HEK293 (cell line): Measurements from ENCODE around the gene FIGNL1.

Source experiments
- CTCF ChIA-PET: fragments of 350-600 bp; formaldehyde crosslinking; extraction: SDS; loops from one replicate; lab custom pipeline; 2021; ENCODE audit warnings: antibody characterized with exemption; lab: Yijun Ruan, JAX
- POLR2A ChIA-PET: fragments of 300-600 bp; formaldehyde crosslinking; extraction: SDS; loops from one replicate; lab custom pipeline; 2020; ENCODE audit warnings: antibody characterized with exemption, inconsistent platforms; lab: Yijun Ruan, JAX
- H3K27ac ChIP-seq: fragments of 200-500 bp; sonication (Bioruptor generic); 2 replicates; pipeline ENCODE4 v1.5.1; 2014; ENCODE audit warnings: low read depth, low read length, control low read depth, inconsistent platforms; ENCODE audit errors: extremely low read depth
- H3K36me3 ChIP-seq, 2 experiments: fragments of 200-500 bp in 1 of 2; sonication (Bioruptor generic) in 1 of 2; 1 replicate in 1 of 2; 2 replicates in 1 of 2; pipeline ENCODE4 v1.5.1; 2014 to 2017; ENCODE audit warnings: inconsistent platforms in 2 of 2, low read length in 2 of 2; ENCODE audit not compliant: control insufficient read depth in 2 of 2, insufficient read depth in 1 of 2
- H3K4me1 ChIP-seq: fragments of 200-500 bp; sonication (Bioruptor generic); 2 replicates; pipeline ENCODE4 v1.5.1; 2014; ENCODE audit warnings: mild to moderate bottlenecking, low read length, inconsistent platforms; ENCODE audit not compliant: control insufficient read depth, insufficient read depth
- H3K4me3 ChIP-seq: 2 replicates; pipeline ENCODE4 v1.5.1; 2011; ENCODE audit warnings: low read depth, mild to moderate bottlenecking, control low read depth, low read length, moderate library complexity
- H3K9me3 ChIP-seq: fragments of 200-500 bp; sonication (Bioruptor generic); 2 replicates; pipeline ENCODE4 v1.5.1; 2014; ENCODE audit warnings: low read depth, low read length, inconsistent platforms; ENCODE audit not compliant: control insufficient read depth, insufficient read depth
- KLF7 ChIP-seq: fragments of 450-650 bp; formaldehyde crosslinking; IDR thresholded peaks from 2 replicates; pipeline ENCODE4 v1.5.1; 2016; ENCODE audit warnings: missing biosample characterization, missing genetic modification characterization, borderline replicate concordance
- MYNN ChIP-seq: fragments of 450-650 bp; formaldehyde crosslinking; IDR thresholded peaks from 2 replicates; pipeline ENCODE4 v1.5.1; 2016; ENCODE audit warnings: missing biosample characterization, missing genetic modification characterization, borderline replicate concordance
- SP7 ChIP-seq: fragments of 450-650 bp; formaldehyde crosslinking; IDR thresholded peaks from 2 replicates; pipeline ENCODE4 v1.5.1; 2016; ENCODE audit warnings: missing biosample characterization, missing genetic modification characterization
- ZBTB7A ChIP-seq: fragments of 450-650 bp; formaldehyde crosslinking; IDR thresholded peaks from 2 replicates; pipeline ENCODE4 v1.5.1; 2016; ENCODE audit warnings: low read depth, missing biosample characterization, missing genetic modification characterization
- ZBTB8A ChIP-seq: fragments of 450-650 bp; formaldehyde crosslinking; IDR thresholded peaks from 2 replicates; pipeline ENCODE4 v1.5.1; 2016; ENCODE audit warnings: missing biosample characterization, missing genetic modification characterization
- ZNF10 ChIP-seq: fragments of 450-650 bp; formaldehyde crosslinking; IDR thresholded peaks from 2 replicates; pipeline ENCODE4 v1.5.1; 2017; ENCODE audit warnings: missing biosample characterization, missing genetic modification characterization
- ZNF132 ChIP-seq: fragments of 450-650 bp; formaldehyde crosslinking; IDR thresholded peaks from 2 replicates; pipeline ENCODE4 v1.5.1; 2017; ENCODE audit warnings: missing biosample characterization, missing genetic modification characterization, borderline replicate concordance
- ZNF366 ChIP-seq: fragments of 450-650 bp; formaldehyde crosslinking; conservative IDR thresholded peaks from 2 replicates; pipeline ENCODE4 v1.5.1; 2016; ENCODE audit warnings: missing biosample characterization, missing genetic modification characterization
- ZNF473 ChIP-seq: fragments of 450-650 bp; formaldehyde crosslinking; IDR thresholded peaks from 2 replicates; pipeline ENCODE4 v1.5.1; 2017; ENCODE audit warnings: missing biosample characterization, missing genetic modification characterization
- ZNF544 ChIP-seq: fragments of 450-650 bp; formaldehyde crosslinking; IDR thresholded peaks from 2 replicates; pipeline ENCODE4 v1.5.0; 2017; ENCODE audit warnings: missing biosample characterization, missing genetic modification characterization
- ZNF792 ChIP-seq: fragments of 450-650 bp; formaldehyde crosslinking; IDR thresholded peaks from 2 replicates; pipeline ENCODE4 v1.5.1; 2016; ENCODE audit warnings: missing biosample characterization, missing genetic modification characterization
- ZNF830 ChIP-seq: fragments of 450-650 bp; IDR thresholded peaks from 2 replicates; pipeline ENCODE4 v1.5.0; 2018; ENCODE audit warnings: missing biosample characterization, missing genetic modification characterization, low read depth, mild to moderate bottlenecking, moderate library complexity
- ZXDB ChIP-seq: fragments of 450-650 bp; formaldehyde crosslinking; IDR thresholded peaks from 2 replicates; pipeline ENCODE4 v1.5.1; 2016; ENCODE audit warnings: missing biosample characterization, missing genetic modification characterization
- TF ChIP-seq, protein P1 (sequence below): fragments of 450-650 bp; formaldehyde crosslinking; IDR thresholded peaks from 2 replicates; pipeline ENCODE4 v1.5.1; 2016; ENCODE audit warnings: missing biosample characterization, missing genetic modification characterization
- TF ChIP-seq, protein P2 (sequence below): sonication (generic); formaldehyde crosslinking; IDR thresholded peaks from 2 replicates; pipeline ENCODE4 v1.8.1; 2022; ENCODE audit warnings: mild to moderate bottlenecking, moderate library complexity, missing genetic modification reagents
- TF ChIP-seq, protein P3 (sequence below): fragments of 450-650 bp; formaldehyde crosslinking; conservative IDR thresholded peaks from 2 replicates; pipeline ENCODE4 v1.5.1; 2016; ENCODE audit warnings: low read depth, missing biosample characterization, missing genetic modification characterization
- TF ChIP-seq, protein P4 (sequence below): fragments of 450-650 bp; formaldehyde crosslinking; IDR thresholded peaks from 2 replicates; pipeline ENCODE4 v1.5.1; 2017; ENCODE audit warnings: missing biosample characterization, missing genetic modification characterization
- TF ChIP-seq, protein P5 (sequence below): fragments of 450-650 bp; formaldehyde crosslinking; IDR thresholded peaks from 2 replicates; pipeline ENCODE4 v1.5.1; 2017; ENCODE audit warnings: missing biosample characterization, mild to moderate bottlenecking, missing genetic modification characterization, moderate library complexity
- TF ChIP-seq, protein P6 (sequence below): fragments of 450-650 bp; formaldehyde crosslinking; IDR thresholded peaks from 2 replicates; pipeline ENCODE4 v1.5.1; 2016; ENCODE audit warnings: missing biosample characterization, missing genetic modification characterization
- TF ChIP-seq, protein P7 (sequence below): fragments of 450-650 bp; formaldehyde crosslinking; IDR thresholded peaks from 2 replicates; pipeline ENCODE4 v1.5.1; 2016; ENCODE audit warnings: missing biosample characterization, missing genetic modification characterization
- TF ChIP-seq, protein P8 (sequence below): fragments of 450-650 bp; formaldehyde crosslinking; IDR thresholded peaks from 2 replicates; pipeline ENCODE4; 2016; ENCODE audit warnings: missing biosample characterization, missing genetic modification characterization

Gene FIGNL1

DNA sequence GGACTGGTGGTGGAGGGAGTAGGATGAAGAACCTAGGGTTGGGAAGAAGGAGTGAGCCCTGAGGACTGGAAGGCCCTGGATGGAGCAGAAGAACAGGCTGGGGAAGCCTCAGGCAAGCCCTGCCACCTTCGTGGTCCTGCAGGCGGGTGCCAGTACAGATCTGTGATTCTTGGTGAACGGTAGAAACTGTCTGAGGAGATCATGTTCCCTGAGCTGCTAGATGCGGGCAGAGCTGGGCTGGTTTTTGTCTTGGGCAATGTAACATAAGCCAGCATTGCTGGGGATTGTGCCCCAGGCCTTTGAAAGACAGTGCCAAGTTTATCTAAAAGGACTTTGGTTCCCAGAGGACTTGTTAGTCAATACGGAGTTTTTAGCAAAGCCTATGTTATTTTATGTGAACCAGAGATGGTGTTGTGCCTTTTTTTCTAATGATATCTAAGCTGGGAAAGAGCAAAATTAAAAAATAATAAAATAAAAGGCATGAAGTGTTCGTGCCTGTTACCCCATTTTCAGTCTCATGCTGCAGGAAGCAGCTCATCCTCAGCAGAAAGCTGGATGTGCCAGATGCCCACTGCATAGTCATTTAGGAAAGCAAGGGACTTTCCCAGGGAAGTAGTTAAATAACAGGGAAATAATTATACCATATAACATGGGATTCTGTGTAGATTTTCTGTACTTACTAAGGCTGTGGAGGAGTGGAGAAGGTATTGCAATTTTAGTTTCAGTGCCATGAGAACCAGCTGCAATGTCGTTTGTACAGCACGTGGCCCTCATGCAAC, 24.4 kb upstream of the FIGNL1 start (continued):
- TF ChIP-seq SP7 (tag by site-specific recombination), result no peak
- TF ChIP-seq, protein P1, sequence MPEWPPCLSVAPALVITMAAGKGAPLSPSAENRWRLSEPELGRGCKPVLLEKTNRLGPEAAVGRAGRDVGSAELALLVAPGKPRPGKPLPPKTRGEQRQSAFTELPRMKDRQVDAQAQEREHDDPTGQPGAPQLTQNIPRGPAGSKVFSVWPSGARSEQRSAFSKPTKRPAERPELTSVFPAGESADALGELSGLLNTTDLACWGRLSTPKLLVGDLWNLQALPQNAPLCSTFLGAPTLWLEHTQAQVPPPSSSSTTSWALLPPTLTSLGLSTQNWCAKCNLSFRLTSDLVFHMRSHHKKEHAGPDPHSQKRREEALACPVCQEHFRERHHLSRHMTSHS (tag by site-specific recombination), result no peak
- TF ChIP-seq, protein P2, sequence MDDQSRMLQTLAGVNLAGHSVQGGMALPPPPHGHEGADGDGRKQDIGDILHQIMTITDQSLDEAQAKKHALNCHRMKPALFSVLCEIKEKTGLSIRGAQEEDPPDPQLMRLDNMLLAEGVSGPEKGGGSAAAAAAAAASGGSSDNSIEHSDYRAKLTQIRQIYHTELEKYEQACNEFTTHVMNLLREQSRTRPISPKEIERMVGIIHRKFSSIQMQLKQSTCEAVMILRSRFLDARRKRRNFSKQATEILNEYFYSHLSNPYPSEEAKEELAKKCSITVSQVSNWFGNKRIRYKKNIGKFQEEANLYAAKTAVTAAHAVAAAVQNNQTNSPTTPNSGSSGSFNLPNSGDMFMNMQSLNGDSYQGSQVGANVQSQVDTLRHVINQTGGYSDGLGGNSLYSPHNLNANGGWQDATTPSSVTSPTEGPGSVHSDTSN, result no peak
- TF ChIP-seq, protein P3, sequence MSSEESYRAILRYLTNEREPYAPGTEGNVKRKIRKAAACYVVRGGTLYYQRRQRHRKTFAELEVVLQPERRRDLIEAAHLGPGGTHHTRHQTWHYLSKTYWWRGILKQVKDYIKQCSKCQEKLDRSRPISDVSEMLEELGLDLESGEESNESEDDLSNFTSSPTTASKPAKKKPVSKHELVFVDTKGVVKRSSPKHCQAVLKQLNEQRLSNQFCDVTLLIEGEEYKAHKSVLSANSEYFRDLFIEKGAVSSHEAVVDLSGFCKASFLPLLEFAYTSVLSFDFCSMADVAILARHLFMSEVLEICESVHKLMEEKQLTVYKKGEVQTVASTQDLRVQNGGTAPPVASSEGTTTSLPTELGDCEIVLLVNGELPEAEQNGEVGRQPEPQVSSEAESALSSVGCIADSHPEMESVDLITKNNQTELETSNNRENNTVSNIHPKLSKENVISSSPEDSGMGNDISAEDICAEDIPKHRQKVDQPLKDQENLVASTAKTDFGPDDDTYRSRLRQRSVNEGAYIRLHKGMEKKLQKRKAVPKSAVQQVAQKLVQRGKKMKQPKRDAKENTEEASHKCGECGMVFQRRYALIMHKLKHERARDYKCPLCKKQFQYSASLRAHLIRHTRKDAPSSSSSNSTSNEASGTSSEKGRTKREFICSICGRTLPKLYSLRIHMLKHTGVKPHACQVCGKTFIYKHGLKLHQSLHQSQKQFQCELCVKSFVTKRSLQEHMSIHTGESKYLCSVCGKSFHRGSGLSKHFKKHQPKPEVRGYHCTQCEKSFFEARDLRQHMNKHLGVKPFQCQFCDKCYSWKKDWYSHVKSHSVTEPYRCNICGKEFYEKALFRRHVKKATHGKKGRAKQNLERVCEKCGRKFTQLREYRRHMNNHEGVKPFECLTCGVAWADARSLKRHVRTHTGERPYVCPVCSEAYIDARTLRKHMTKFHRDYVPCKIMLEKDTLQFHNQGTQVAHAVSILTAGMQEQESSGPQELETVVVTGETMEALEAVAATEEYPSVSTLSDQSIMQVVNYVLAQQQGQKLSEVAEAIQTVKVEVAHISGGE (tag by site-specific recombination), result no peak
- TF ChIP-seq, protein P4, sequence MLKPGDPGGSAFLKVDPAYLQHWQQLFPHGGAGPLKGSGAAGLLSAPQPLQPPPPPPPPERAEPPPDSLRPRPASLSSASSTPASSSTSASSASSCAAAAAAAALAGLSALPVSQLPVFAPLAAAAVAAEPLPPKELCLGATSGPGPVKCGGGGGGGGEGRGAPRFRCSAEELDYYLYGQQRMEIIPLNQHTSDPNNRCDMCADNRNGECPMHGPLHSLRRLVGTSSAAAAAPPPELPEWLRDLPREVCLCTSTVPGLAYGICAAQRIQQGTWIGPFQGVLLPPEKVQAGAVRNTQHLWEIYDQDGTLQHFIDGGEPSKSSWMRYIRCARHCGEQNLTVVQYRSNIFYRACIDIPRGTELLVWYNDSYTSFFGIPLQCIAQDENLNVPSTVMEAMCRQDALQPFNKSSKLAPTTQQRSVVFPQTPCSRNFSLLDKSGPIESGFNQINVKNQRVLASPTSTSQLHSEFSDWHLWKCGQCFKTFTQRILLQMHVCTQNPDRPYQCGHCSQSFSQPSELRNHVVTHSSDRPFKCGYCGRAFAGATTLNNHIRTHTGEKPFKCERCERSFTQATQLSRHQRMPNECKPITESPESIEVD (tag by site-specific recombination), result no peak
- TF ChIP-seq, protein P5, sequence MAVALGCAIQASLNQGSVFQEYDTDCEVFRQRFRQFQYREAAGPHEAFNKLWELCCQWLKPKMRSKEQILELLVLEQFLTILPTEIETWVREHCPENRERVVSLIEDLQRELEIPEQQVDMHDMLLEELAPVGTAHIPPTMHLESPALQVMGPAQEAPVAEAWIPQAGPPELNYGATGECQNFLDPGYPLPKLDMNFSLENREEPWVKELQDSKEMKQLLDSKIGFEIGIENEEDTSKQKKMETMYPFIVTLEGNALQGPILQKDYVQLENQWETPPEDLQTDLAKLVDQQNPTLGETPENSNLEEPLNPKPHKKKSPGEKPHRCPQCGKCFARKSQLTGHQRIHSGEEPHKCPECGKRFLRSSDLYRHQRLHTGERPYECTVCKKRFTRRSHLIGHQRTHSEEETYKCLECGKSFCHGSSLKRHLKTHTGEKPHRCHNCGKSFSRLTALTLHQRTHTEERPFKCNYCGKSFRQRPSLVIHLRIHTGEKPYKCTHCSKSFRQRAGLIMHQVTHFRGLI (tag by site-specific recombination), result no peak
- TF ChIP-seq, all 188 proteins: peak for 0

DNA sequence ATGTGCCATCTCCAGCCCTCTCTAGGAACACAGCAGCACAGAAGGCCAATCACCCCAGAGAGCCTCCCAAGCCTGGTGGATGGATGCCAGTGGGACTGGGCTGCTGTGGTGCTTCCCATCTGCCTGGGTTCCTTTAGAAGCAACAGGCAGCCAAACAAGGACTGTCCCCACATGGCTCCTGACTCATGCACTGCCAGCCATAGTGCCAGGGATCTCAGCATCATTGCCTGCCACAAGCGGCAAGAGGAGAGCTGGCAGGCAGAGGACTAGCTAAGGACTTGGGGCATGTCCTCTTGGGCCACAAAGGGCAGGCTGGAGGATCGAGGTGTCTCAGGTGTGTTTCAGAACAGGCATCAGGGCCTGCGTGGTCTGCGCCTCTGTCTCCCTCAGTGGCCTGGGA, 23.4 kb upstream of the FIGNL1 start:
- Histone ChIP-seq H3K4me3 (no peak overlapping the region), H3K9me3 (no peaks in the 10 kb centered on the region), H3K27ac (no peak overlapping the region), H3K36me3 (no peaks in the 10 kb centered on the region), H3K4me1 (no peaks in the 10 kb centered on the region)
- ChIA-PET POLR2A (no interaction called here), CTCF (no interaction called here)
- TF ChIP-seq ZNF473 (tag by site-specific recombination) (no peak), MYNN (no peak), ZNF10 (tag by site-specific recombination) (no peak), ZNF132 (tag by site-specific recombination) (no peak), ZBTB7A (tag by site-specific recombination) (no peak), ZBTB8A (no peak), ZNF366 (no peak), ZNF792 (no peak), KLF7 (no peak), ZXDB (tag by site-specific recombination) (no peak), ZNF830 (tag by site-specific recombination) (no peak), ZNF544 (tag by site-specific recombination) (no peak)
- TF ChIP-seq, protein P6, sequence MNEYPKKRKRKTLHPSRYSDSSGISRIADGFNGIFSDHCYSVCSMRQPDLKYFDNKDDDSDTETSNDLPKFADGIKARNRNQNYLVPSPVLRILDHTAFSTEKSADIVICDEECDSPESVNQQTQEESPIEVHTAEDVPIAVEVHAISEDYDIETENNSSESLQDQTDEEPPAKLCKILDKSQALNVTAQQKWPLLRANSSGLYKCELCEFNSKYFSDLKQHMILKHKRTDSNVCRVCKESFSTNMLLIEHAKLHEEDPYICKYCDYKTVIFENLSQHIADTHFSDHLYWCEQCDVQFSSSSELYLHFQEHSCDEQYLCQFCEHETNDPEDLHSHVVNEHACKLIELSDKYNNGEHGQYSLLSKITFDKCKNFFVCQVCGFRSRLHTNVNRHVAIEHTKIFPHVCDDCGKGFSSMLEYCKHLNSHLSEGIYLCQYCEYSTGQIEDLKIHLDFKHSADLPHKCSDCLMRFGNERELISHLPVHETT (tag by site-specific recombination), result no peak
- TF ChIP-seq, protein P7, sequence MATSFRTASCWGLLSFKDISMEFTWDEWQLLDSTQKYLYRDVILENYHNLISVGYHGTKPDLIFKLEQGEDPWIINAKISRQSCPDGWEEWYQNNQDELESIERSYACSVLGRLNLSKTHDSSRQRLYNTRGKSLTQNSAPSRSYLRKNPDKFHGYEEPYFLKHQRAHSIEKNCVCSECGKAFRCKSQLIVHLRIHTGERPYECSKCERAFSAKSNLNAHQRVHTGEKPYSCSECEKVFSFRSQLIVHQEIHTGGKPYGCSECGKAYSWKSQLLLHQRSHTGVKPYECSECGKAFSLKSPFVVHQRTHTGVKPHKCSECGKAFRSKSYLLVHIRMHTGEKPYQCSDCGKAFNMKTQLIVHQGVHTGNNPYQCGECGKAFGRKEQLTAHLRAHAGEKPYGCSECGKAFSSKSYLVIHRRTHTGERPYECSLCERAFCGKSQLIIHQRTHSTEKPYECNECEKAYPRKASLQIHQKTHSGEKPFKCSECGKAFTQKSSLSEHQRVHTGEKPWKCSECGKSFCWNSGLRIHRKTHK, result no peak
- TF ChIP-seq, protein P8, sequence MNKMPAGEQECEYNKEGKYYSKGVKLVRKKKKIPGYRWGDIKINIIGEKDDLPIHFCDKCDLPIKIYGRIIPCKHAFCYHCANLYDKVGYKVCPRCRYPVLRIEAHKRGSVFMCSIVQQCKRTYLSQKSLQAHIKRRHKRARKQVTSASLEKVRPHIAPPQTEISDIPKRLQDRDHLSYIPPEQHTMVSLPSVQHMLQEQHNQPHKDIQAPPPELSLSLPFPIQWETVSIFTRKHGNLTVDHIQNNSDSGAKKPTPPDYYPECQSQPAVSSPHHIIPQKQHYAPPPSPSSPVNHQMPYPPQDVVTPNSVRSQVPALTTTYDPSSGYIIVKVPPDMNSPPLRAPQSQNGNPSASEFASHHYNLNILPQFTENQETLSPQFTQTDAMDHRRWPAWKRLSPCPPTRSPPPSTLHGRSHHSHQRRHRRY (tag by site-specific recombination), result no peak
